HepG2 (cell line): ENCODE measurements around the gene PLEKHG5. TPM values are rescaled to one million over a fixed set of nuclear protein-coding genes. Genes with fewer than 3 reads are reported as not detected.

Experiments
- ATAC-seq: fragments of 200-7000 bp; cut with Tn5 transposase; 3 replicates; pipeline ENCODE4 v1.9.1; 2020; ENCODE audit warnings: mild to moderate bottlenecking, moderate library complexity
- BruUV-seq: library from RNA; stranded (reverse); fragments of 400-500 nt; replicated peaks from 2 replicates; lab custom pipeline; 2021; lab: Mats Ljungman, UMichigan
- CTCF ChIA-PET: fragments of 300-600 bp; formaldehyde crosslinking; extraction: SDS; loops from one replicate; lab custom pipeline; 2021; ENCODE audit warnings: low total read pairs, inconsistent platforms, low intra/inter-chr PET ratio; lab: Yijun Ruan, JAX
- POLR2A ChIA-PET: fragments of 350-600 bp; sonication (Branson Sonifier 250); formaldehyde crosslinking; loops from one replicate; lab custom pipeline; 2020; ENCODE audit warnings: antibody characterized with exemption, inconsistent platforms; lab: Yijun Ruan, JAX
- DNase-seq: peaks from one replicate; pipeline ENCODE4 v3.0.0-alpha.2; 2015; ENCODE audit warnings: low spot score
- FAIRE-seq: peaks from 3 replicates; lab custom pipeline; 2011; peaks lifted over from hg19 to GRCh38; lab: Jason Lieb, UNC
- H2AFZ ChIP-seq: one replicate; pipeline ENCODE4 v1.6.1; 2011; ENCODE audit warnings: low read length, inconsistent platforms
- H3K27ac ChIP-seq: fragments of 300-600 bp; 3 replicates; pipeline ENCODE4 v1.8.0; 2011; ENCODE audit warnings: mixed run types, mild to moderate bottlenecking, mixed read lengths, low read length, inconsistent platforms; ENCODE audit not compliant: insufficient read depth; ENCODE audit errors: extremely low read length
- H3K27me3 ChIP-seq, 2 experiments: fragments of 200-600 bp in 1 of 2; 2 replicates in 1 of 2; 3 replicates in 1 of 2; pipeline versions ENCODE4 v1.6.0 to v1.8.0; 2011; ENCODE audit warnings: low read length in 2 of 2, mild to moderate bottlenecking in 2 of 2, moderate library complexity in 2 of 2, inconsistent platforms in 1 of 2; ENCODE audit not compliant: insufficient read depth in 2 of 2, control insufficient read depth in 1 of 2
- H3K36me3 ChIP-seq, 2 experiments: fragments of 200-600 bp in 1 of 2; replicated peaks in 1 of 2; 2 replicates in 1 of 2; 3 replicates in 1 of 2; pipeline versions ENCODE4 v1.5.1 to v1.8.0; 2011; ENCODE audit warnings: low read length in 2 of 2, inconsistent platforms in 1 of 2; ENCODE audit not compliant: insufficient read depth in 2 of 2, control insufficient read depth in 1 of 2
- H3K4me1 ChIP-seq: 2 replicates; pipeline ENCODE4 v1.5.1; 2012; ENCODE audit warnings: low read length, inconsistent platforms; ENCODE audit not compliant: insufficient read depth
- H3K4me2 ChIP-seq: 2 replicates; pipeline ENCODE4 v1.6.0; 2011; ENCODE audit warnings: low read depth, low read length, inconsistent platforms
- H3K4me3 ChIP-seq, 3 experiments: fragments of 200-600 bp in 1 of 3; sonication (generic), shearing (Covaris generic) in 1 of 3; replicated peaks in 1 of 3; 2 replicates each; pipeline ENCODE4 v1.5.1; 2011 to 2016; ENCODE audit warnings: low read length in 3 of 3, inconsistent platforms in 2 of 3, low read depth in 2 of 3, mild to moderate bottlenecking in 2 of 3, control low read depth in 1 of 3, mixed read lengths in 1 of 3; ENCODE audit not compliant: insufficient read depth in 1 of 3
- H3K79me2 ChIP-seq: one replicate; pipeline ENCODE4 v1.6.1; 2011; ENCODE audit warnings: low read length, inconsistent platforms; ENCODE audit not compliant: insufficient read depth
- H3K9ac ChIP-seq: 2 replicates; pipeline ENCODE4 v1.6.0; 2011; ENCODE audit warnings: mild to moderate bottlenecking, low read depth, low read length, inconsistent platforms; ENCODE audit not compliant: insufficient read depth
- H3K9me3 ChIP-seq: 2 replicates; pipeline ENCODE4 v1.5.1; 2012; ENCODE audit warnings: mild to moderate bottlenecking, low read length
- H4K20me1 ChIP-seq: 2 replicates; pipeline ENCODE4 v1.6.0; 2011; ENCODE audit warnings: inconsistent platforms, mild to moderate bottlenecking, low read length, moderate library complexity; ENCODE audit not compliant: insufficient read depth
- AKAP8 ChIP-seq: sonication (generic); formaldehyde crosslinking; IDR thresholded peaks from 2 replicates; pipeline ENCODE4 v1.5.1; 2020; ENCODE audit warnings: mild to moderate bottlenecking, missing genetic modification reagents
- AKNA ChIP-seq: sonication (generic); formaldehyde crosslinking; IDR thresholded peaks from 2 replicates; pipeline ENCODE4 v1.4.0; 2020; ENCODE audit warnings: missing genetic modification reagents, borderline replicate concordance
- ELK4 ChIP-seq: sonication (generic); formaldehyde crosslinking; IDR thresholded peaks from 2 replicates; pipeline ENCODE4 v1.9.0; 2021; ENCODE audit warnings: missing genetic modification reagents, borderline replicate concordance
- HIVEP1 ChIP-seq: sonication (generic); formaldehyde crosslinking; IDR thresholded peaks from 2 replicates; pipeline ENCODE4 v1.4.0; 2020; ENCODE audit warnings: mild to moderate bottlenecking, missing genetic modification reagents
- IKZF1 ChIP-seq: fragments of 450-650 bp; IDR thresholded peaks from 2 replicates; pipeline ENCODE4 v1.7.1; 2016
- TBL1XR1 ChIP-seq: fragments of 150-350 bp; IDR thresholded peaks from 2 replicates; pipeline ENCODE4 v1.6.1; 2014; ENCODE audit warnings: borderline replicate concordance, low read length; ENCODE audit not compliant: partially characterized antibody
- ZNF33A ChIP-seq: sonication (generic); formaldehyde crosslinking; IDR thresholded peaks from 2 replicates; pipeline ENCODE4 v1.5.1; 2020; ENCODE audit warnings: missing genetic modification reagents, mild to moderate bottlenecking, moderate library complexity, borderline replicate concordance
- ZNF614 ChIP-seq: IDR thresholded peaks from 2 replicates; pipeline ENCODE4 v1.6.1; 2018; ENCODE audit warnings: missing biosample characterization, missing genetic modification reagents, inconsistent platforms, borderline replicate concordance
- ZNF792 ChIP-seq: IDR thresholded peaks from 2 replicates; pipeline ENCODE4 v1.6.1; 2016
- WGBS: methylation state at CpG from one replicate; pipeline ENCODE4 v1.1.6; 2017; ENCODE audit warnings: low lambda C conversion rate; 5-methylcytosine and 5-hydroxymethylcytosine counted together
- in situ Hi-C: cut with HindIII; loops from 2 replicates; pipeline ENCODE4 v1.10.0; 2017; ENCODE audit warnings: low pct_unique_long_range_greater_than_20kb; ENCODE audit not compliant: extremely low pct_ligation_motif_present
- intact Hi-C: fragments of 100-400 bp; cut with micrococcal nuclease; formaldehyde crosslinking; loops from one replicate; pipeline ENCODE4 v1.10.0; 2022; ENCODE audit not compliant: unreplicated experiment
- polyA plus RNA-seq, 8 experiments: library from polyadenylated mRNA; depleted of rRNA in 3 of 8; stranded (reverse) in 7 of 8; unstranded in 1 of 8; fragments of >200 nt; fragmentation: Illumina TruSeq in 4 of 8; extraction: Trizol in 4 of 8; gene quantifications; 2 replicates each; pipeline versions ENCODE4 v1.2.1 to v1.2.3, GENCODE V29; 2011 to 2016; ENCODE audit warnings: low read depth in 4 of 8, missing spikeins in 1 of 8, mixed read lengths in 1 of 8; ENCODE audit not compliant: insufficient read depth in 1 of 8
- total RNA-seq, 5 experiments: library from RNA; depleted of rRNA; stranded (reverse); fragments of >200 nt; fragmentation: Illumina TruSeq; extraction: Trizol; gene quantifications; 2 replicates each; pipeline ENCODE4 v1.2.3, GENCODE V29; 2016; ENCODE audit warnings: low read depth in 1 of 5

The PLEKHG5 gene
- total and polyA plus RNA-seq, 2 of the 13 experiments (the other 11 are each of a cell fraction or from before 2014, with no cell fraction given) = 1.9 to 3.5 TPM

- TF ChIP-seq ZNF792 (CRISPR knock-in tag) (no peak), ZNF33A (CRISPR knock-in tag) (no peak), AKNA (CRISPR knock-in tag) (no peak), ZNF614 (CRISPR knock-in tag) (no peak), AKAP8 (CRISPR knock-in tag) (no peak), IKZF1 (no peak), TBL1XR1 (no peak), HIVEP1 (CRISPR knock-in tag) (no peak)
Observed at GRCh38 chr1:6517435-6517851, 26.0 kb upstream of the PLEKHG5 start (continued).

GRCh38 chr1:6515771-6516170 lies 24.3 kb upstream of the PLEKHG5 start:
- FAIRE-seq (no peak), ATAC-seq (no peak)
- in situ Hi-C loops = no loop called here
- Histone ChIP-seq H3K27me3 (no peaks in the 10 kb centered on the region), H4K20me1 (no peaks in the 10 kb centered on the region)
- TF ChIP-seq ELK4 (CRISPR knock-in tag) = no peak
- TF ChIP-seq, all 625 proteins: peak for 0
- Histone ChIP-seq H3K9ac (no peak overlapping the region), H3K27ac (no peak overlapping the region), H3K4me2 (no peak overlapping the region), H2AFZ (no peak overlapping the region), H3K9me3 (no peaks in the 10 kb centered on the region), H3K79me2 (no peaks in the 10 kb centered on the region), H3K4me3 (no peak overlapping the region), H3K36me3 (no peaks in the 10 kb centered on the region), H3K4me1 (peaks cover 35% of the 10 kb centered on the region)
- WGBS = 60% methylated on average over 4 of the region's 4 CpGs
- no TSS peak for BruUV-seq
- ChIA-PET CTCF (no interaction called here), POLR2A (no interaction called here)
- DNase-seq = no peak
- intact Hi-C loops = no loop called here
